HG02970 (cell line): ENCODE results near the gene UST.
"Not testable (repeated sequence)": the region's sequence is repeated elsewhere in the genome, so short reads cannot be mapped to it uniquely, and the experiment has no call there.

ENCODE experiments used
- ATAC-seq: cut with Tn5 transposase; IDR thresholded peaks from one replicate; pipeline ENCODE4 v1.9.1; 2021; ENCODE audit warnings: mild to moderate bottlenecking, moderate library complexity, moderate number of reproducible peaks; ENCODE audit not compliant: unreplicated experiment, low FRiP score

Gene UST

GRCh38 chr6:148987982-148988381, 241.2 kb downstream of the UST start:
- ATAC-seq, result no peak

GRCh38 chr6:148989585-148989984, 242.8 kb downstream of the UST start:
- ATAC-seq, result no peak

- no peak for ATAC-seq
These were observed 243.6 kb downstream of the UST start for GRCh38 chr6:148990403-148990802.

GRCh38 chr6:148996815-148997214, 250.0 kb downstream of the UST start:
- no peak for ATAC-seq

DNA sequence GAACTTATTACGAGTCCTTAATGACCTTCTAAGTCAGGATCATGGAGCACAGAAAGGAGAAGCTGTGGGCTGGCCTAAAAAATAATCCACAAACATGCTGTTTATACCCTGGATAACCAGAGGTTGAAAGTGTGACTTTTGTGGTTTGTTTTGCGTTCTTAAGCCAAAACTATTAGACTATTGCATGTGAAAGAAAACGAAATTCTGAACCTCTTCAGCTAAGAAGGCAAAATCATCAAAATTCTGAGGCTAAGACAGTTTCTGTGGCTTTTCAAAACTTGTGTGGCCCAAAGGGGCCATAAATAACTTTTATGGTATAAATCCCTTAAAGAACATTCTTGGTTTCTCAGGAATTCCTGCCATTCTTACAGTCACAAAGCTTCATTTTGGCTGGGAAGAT, 251.0 kb downstream of the UST start:
- ATAC-seq, result no peak

DNA sequence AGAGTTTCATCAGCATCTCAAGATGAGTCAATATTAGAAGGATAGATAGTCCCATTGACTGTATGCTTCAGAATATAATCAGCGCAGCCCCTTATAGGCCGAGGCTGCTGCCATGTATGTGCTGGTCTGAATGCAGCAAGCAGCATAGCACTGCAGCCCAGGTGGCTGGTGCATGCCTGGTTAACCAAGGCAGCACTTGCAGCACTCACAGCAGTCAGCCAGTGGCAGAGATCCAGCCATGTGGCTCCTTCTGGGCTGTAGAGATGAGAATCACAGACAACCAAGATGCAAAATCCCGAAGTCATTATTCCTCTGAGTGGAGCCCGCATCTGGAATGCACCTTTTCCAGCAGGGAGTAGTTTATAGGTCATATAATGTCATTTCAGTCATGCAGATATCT, 251.9 kb downstream of the UST start:
- ATAC-seq, result no peak

- ATAC-seq, result no peak
These were observed 252.7 kb downstream of the UST start for GRCh38 chr6:148999501-148999900.

DNA sequence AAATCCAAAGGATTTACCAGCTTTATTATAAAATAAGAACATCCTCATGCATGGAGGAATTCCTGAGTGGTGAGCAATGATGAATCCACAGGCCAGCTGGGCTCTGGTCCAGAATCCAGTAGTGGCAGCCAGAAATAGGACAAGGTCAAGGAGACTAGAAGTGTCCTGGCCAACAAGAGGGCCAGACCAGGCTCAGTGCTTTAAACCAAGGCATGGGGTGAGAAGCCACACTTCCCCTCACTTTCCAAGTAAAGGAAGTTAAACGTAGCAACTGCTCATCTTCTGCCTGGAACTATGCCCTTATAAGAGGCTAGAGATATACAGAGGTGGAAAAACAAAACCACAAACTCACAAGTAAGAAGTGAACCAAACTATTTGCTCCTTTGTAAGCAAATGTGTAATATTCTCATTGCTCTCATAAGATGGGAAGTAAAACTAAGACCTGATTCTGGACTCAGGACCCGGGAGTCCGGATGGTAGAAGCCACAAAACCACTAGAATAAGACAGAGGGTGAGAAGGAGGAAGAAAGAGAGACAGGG, 253.2 kb downstream of the UST start:
- ATAC-seq, result no peak

DNA sequence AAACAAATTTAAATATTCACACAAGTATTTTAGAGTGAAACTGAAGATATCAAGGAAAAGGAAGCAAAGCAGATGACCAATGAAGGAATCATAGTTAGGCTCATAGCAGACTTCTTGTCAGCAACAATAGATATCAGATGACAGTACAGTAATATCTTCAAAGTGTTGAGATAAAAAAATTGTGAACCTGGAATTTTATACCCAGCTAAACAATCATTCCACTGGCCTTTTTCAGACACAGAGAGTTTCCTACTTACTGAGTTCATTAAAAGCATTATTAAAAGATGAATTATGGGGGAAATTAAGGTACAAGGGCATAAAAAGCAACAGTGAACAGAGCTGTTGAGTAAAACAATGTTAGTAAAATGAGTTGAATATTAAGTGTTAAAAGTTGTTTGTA, 254.6 kb downstream of the UST start:
- no peak for ATAC-seq

GRCh38 chr6:149003560-149003959, 256.7 kb downstream of the UST start:
- no peak for ATAC-seq

DNA sequence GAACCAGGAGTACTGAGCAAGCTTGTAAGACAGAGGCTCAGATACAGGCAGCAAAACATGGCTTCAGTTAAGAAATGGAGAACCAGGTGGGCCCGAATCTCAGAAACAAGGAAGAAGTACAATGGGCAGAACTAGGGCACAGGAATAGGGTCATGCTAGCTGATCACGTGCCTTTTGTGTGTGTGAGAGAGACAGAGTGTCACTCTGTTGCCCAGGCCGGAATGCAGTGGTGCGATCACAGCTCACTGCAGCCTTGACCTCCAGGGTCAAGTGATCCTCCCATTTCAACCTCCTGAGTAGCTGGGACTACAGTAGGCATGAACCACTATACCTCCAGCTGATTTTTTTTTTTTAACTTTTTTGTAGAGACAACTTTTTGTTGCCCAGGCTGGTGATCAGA, 257.8 kb downstream of the UST start:
- no peak for ATAC-seq

DNA sequence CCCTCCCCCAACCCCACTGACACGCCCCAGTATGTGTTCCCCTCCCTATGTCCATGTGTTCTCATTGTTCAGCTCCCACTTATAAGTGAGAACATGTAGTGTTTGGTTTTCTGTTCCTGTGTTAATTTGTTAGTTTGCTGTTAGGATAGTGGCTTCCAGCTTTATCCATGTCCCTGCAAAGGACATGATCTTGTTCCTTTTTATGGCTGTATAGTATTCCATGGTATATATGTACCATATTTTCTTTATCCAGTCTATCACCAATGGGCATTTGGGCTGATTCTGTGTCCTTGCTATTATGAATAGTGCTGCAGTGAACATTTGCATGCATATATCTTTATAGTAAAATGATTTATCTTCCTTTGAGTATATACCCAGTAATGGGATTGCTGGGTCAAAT, 259.4 kb downstream of the UST start:
- ATAC-seq, result not testable (repeated sequence)

DNA sequence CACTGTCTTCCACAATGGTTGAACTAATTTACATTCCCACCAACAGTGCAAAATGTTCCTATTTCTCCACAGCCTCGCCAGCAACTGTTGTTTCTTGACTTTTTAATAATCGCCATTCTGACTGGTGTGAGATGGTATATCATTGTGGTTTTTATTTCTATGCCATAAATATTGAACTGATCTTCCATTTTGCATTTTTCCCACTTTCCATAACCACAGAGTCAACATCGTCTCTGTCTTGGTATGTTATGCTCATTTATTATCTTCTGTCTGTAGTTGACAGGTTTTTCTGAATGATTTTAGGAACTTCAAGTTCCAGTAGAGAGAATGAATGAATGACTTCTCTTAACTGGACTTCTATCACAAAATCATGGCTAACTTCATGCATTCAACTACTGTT, 259.8 kb downstream of the UST start:
- ATAC-seq, result no peak

GRCh38 chr6:149007846-149008245, 261.0 kb downstream of the UST start:
- no peak for ATAC-seq

DNA sequence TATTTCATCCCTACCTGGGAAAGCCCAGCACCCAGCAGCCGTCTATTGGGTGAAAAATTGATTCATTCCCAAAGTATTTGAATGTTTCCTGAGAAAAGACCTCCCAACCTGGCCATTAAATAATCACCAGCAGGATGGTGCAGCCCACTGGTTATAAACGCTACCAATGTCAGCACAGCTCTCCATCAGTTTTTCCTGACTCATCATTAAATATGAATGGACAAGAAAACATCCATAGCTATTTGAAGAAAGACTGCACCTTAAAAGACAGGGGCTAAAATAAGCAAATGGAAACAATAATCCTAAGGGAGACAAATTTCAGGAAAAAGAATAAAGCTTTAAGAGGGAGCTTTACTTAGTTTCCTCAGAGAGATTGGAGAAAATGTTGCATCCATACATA, 261.9 kb downstream of the UST start:
- ATAC-seq, result no peak

DNA sequence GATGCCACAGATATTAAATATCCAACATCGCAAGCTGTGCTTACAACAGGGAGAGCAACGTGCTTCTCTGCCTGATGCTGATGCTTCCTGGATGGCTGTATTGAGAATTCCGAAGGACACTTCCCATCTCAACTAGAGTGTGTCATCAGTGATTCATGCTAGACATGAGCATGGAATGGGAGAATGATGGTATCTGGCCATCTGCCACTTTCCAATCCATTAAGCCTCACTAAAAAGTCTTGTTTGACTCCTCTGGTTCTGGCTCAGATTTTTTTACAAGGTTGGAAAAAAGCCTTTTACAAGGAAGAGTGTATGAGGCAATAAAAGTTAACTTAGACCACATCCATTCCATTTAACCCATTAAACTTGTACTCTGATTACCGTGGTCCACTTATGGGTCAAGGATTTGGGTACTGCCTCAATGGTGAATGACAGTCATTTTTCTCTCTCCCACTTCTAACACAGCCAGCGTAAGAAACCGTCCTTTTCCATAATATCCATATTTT, 265.3 kb downstream of the UST start:
- no peak for ATAC-seq

DNA sequence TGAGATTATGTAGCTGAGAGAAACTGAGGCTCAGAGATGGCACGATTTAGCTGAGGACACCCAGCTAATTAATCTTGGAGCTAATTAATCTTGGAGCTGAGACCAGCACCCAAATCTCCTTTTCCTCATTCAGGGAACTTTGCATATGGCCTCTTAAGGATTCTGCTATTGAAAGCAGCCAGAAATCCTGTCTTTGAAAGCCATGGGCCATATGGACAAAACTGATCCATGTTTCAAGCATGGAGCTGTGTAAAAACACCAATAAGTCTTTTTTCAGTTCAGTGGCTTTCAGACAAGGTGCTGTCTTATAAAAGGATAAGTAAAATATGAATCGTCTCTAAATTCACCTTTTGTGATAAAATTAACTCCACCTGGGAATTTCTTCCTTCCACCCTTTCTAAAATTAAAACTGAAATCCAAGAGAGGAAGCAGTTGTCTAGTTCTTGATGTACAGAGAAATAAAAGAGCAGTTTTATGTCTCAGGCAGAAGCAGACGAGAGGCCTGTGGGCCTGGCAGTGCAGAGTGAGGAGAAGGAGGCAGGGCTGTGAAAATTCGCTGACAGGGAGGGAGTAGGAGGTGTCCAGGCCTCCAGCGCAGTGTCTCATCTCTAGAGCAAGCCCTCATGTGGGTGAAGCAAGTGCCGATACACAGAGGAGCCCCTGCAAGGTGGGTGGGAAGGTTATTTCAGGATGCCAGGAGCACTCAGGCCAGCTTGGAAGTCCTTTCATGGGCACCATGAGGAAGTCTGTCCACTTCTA, 266.9 kb downstream of the UST start:
- no peak for ATAC-seq

- no peak for ATAC-seq
These were observed 268.1 kb downstream of the UST start for GRCh38 chr6:149014631-149015534.

DNA sequence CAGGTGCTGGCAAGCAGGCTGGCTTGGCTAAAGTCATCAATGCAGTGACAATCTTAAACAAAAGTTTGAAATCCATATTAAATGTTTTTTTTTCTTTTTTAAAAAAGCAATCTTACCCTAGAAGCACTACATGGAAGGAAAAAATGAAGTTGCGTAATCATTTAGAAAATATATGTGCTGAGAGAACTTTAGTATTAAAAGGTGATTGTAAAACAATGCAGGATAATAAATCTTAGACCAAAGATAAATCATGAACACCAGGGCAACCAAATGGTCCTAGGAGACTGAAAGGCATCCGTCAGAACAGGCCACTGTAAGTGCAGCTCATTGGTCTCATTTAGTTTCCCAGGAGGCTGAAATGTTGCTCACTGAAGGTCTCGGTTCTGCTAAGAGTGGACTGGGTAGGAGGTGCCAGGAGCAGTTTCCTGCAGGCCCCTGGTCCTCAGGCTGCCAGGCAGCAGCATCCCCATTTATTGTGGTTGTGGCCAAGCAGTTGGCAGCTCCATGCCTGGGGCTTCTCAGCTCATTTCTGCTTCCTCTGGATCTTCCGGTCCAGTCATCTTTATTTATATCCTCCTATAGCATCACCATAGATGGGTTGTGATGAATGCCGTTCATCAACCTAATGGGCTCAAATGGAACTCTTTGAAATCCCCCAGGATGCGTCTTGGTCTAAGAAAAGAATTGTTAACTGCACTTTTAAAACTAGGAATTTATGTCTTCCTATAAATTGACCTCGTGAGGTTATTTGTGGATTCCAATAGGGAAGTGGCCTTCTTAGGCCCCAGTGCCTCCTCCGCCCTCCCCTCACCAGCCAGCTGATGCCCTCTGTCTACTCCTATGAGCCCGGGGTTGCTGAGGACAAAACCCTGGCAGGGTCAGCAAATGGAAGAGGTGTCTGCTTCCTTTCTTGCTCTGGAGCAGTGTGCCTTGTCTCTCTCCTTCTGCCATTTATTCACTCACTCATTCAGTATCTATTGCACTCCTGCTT, 269.0 kb downstream of the UST start:
- ATAC-seq, result no peak

- ATAC-seq, result no peak
These were observed 269.9 kb downstream of the UST start for GRCh38 chr6:149016716-149017115.
